A549 (cell line): ENCODE results near the gene RING1.

Experiments used
- CBX2 ChIP-seq: fragments of 200-600 bp; sonication (generic); IDR thresholded peaks from 2 replicates; pipeline ENCODE4 v1.6.1; 2016; ENCODE audit warnings: low read depth, mild to moderate bottlenecking, borderline replicate concordance
- CEBPB ChIP-seq, 2 experiments: fragments of >200 bp in 1 of 2; sonication (Bioruptor Twin) in 1 of 2; formaldehyde crosslinking in 1 of 2; IDR thresholded peaks; 2 replicates each; pipeline ENCODE4 v1.6.1; 2012 to 2016
- CTCF ChIP-seq: fragments of >200 bp; sonication (Bioruptor Twin); formaldehyde crosslinking; IDR thresholded peaks from 3 replicates; pipeline ENCODE4 v1.5.1; 2016
- EP300 ChIP-seq, 2 experiments: fragments of >200 bp; sonication (Bioruptor Twin); formaldehyde crosslinking; IDR thresholded peaks; 2 replicates in 1 of 2; 3 replicates in 1 of 2; pipeline ENCODE4 v1.6.1; 2016 to 2017
- HMGXB4 ChIP-seq: fragments of 250-450 bp; sonication (Bioruptor Pico); IDR thresholded peaks from 2 replicates; pipeline ENCODE4 v1.5.0; 2021; ENCODE audit warnings: mild to moderate bottlenecking, moderate library complexity, borderline replicate concordance
- POLR2A ChIP-seq: IDR thresholded peaks from 2 replicates; pipeline ENCODE4 v1.6.1; 2012; ENCODE audit warnings: mild to moderate bottlenecking, low read length
- REST ChIP-seq: fragments of 200-600 bp; sonication (generic); IDR thresholded peaks from 2 replicates; pipeline ENCODE4 v1.6.1; 2016; ENCODE audit warnings: antibody characterized with exemption, mild to moderate bottlenecking, moderate library complexity
- RNF2 ChIP-seq: fragments of 200-600 bp; sonication (generic); IDR thresholded peaks from 2 replicates; pipeline ENCODE4 v1.6.1; 2016; ENCODE audit warnings: low read depth, mild to moderate bottlenecking, antibody characterized with exemption, moderate library complexity, borderline replicate concordance
- SMC3 ChIP-seq: fragments of >200 bp; sonication (Bioruptor Twin); formaldehyde crosslinking; IDR thresholded peaks from 3 replicates; pipeline ENCODE4 v1.6.1; 2018; ENCODE audit warnings: inconsistent platforms

- TF ChIP-seq CTCF (no peak), CEBPB (IDR thresholded peaks at IDR 0.05) (no peak), CBX2 (no peak), SMC3 (no peak), POLR2A (no peak), EP300 (IDR thresholded peaks at IDR 0.05) (no peak), REST (no peak), HMGXB4 (CRISPR knock-in tag) (no peak), RNF2 (no peak)
Measured at GRCh38 chr6:33201935-33202334, 6.4 kb upstream of the RING1 start.
